Esophagus squamous epithelium (tissue), 4 donors: ENCODE measurements around the gene LDLRAD2.

Experiments
- POLR2A ChIP-seq, 4 donors: fragments of 450-650 bp; IDR thresholded peaks; one replicate each; pipeline ENCODE4 v1.6.1; 2017; ENCODE audit warnings: antibody characterized with exemption in 4 of 4, mild to moderate bottlenecking in 4 of 4, moderate library complexity in 3 of 4
- TF ChIP-seq, protein P1 (sequence below), 6 experiments: fragments of 450-650 bp in 4 of 6; fragments of 200-600 bp in 2 of 6; sonication (generic) in 2 of 6; IDR thresholded peaks; one replicate each; pipeline ENCODE4 v1.5.1; 2016 to 2019; ENCODE audit warnings: antibody characterized with exemption in 6 of 6, mild to moderate bottlenecking in 4 of 6, moderate library complexity in 4 of 6

DNA sequence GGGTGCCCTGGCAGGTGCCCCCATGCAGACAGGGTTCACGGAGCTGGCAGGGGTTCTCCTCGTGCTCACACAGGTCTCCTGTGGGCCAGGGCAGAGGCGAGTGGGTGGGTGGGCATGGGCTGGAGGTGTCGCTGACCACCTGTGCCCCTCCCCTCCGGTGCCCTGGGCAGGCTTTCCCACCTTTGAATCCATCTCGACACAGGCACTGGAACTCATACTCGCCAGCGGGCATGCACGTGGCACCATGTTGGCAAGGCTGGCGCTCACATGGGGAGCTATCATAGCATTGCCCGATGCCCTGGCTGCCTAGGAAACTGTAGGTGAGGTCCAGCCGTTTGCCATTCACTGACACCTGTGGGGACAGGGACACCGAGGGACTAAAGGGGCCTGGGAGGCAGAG, 16.0 kb downstream of the LDLRAD2 start:
- no peak for TF ChIP-seq POLR2A (IDR thresholded peaks at IDR 0.05)
- TF ChIP-seq, protein P1, sequence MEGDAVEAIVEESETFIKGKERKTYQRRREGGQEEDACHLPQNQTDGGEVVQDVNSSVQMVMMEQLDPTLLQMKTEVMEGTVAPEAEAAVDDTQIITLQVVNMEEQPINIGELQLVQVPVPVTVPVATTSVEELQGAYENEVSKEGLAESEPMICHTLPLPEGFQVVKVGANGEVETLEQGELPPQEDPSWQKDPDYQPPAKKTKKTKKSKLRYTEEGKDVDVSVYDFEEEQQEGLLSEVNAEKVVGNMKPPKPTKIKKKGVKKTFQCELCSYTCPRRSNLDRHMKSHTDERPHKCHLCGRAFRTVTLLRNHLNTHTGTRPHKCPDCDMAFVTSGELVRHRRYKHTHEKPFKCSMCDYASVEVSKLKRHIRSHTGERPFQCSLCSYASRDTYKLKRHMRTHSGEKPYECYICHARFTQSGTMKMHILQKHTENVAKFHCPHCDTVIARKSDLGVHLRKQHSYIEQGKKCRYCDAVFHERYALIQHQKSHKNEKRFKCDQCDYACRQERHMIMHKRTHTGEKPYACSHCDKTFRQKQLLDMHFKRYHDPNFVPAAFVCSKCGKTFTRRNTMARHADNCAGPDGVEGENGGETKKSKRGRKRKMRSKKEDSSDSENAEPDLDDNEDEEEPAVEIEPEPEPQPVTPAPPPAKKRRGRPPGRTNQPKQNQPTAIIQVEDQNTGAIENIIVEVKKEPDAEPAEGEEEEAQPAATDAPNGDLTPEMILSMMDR (IDR thresholded peaks at IDR 0.05): no peak
